Upper lobe of left lung (tissue), 4 donors: ENCODE data around the gene PRKCE.

Source experiments
- EP300 ChIP-seq, 4 donors: sonication (generic); formaldehyde crosslinking; IDR thresholded peaks; one replicate each; pipeline ENCODE4 v1.5.1; 2017; ENCODE audit warnings: antibody characterized with exemption in 4 of 4, control low read depth in 2 of 4
- POLR2AphosphoS5 ChIP-seq, 2 donors: sonication (generic); formaldehyde crosslinking; IDR thresholded peaks; one replicate each; pipeline ENCODE4 v1.5.1; 2017; ENCODE audit warnings: antibody characterized with exemption in 2 of 2
- TF ChIP-seq, protein P1 (sequence below), 6 experiments: fragments of 450-650 bp in 4 of 6; fragments of 200-600 bp in 2 of 6; sonication (generic) in 2 of 6; IDR thresholded peaks; one replicate each; pipeline ENCODE4 v1.5.1; 2016 to 2019; ENCODE audit warnings: antibody characterized with exemption in 6 of 6

DNA sequence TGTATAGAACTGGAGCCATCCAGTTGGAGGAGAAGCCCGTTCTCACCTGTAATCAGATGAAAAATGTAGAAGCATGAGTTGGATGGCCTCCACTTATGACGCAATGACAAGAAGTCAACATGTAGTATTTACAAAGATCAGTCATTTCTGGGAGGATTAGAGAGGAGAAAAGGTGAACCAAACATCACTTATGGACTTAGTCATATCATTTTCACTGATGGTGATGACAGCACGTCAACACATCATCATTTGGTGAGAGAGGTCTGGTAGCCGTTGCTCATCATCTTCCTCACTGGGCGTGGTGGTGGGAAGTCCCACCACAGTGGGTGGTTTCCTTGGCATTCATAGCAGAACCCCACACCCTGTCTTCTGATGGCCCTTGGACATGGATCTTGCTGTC is 381.5 kb downstream of the PRKCE start:
- TF ChIP-seq, protein P1, sequence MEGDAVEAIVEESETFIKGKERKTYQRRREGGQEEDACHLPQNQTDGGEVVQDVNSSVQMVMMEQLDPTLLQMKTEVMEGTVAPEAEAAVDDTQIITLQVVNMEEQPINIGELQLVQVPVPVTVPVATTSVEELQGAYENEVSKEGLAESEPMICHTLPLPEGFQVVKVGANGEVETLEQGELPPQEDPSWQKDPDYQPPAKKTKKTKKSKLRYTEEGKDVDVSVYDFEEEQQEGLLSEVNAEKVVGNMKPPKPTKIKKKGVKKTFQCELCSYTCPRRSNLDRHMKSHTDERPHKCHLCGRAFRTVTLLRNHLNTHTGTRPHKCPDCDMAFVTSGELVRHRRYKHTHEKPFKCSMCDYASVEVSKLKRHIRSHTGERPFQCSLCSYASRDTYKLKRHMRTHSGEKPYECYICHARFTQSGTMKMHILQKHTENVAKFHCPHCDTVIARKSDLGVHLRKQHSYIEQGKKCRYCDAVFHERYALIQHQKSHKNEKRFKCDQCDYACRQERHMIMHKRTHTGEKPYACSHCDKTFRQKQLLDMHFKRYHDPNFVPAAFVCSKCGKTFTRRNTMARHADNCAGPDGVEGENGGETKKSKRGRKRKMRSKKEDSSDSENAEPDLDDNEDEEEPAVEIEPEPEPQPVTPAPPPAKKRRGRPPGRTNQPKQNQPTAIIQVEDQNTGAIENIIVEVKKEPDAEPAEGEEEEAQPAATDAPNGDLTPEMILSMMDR (IDR thresholded peaks at IDR 0.05) = no peak
- TF ChIP-seq EP300 (IDR thresholded peaks at IDR 0.05) (no peak), POLR2AphosphoS5 (IDR thresholded peaks at IDR 0.05) (no peak)
